CD14-positive monocyte (primary cell): ENCODE measurements around the gene SPATA6L. TPM values are rescaled to one million over a fixed set of nuclear protein-coding genes. Genes with fewer than 3 reads are reported as not detected.
A peak's percentile ranks its signal among the peaks of the same experiment; 100 is the strongest.

ENCODE experiments used
- DNase-seq, 3 donors: peaks; one replicate each; pipeline ENCODE4 v3.0.0-alpha.2; 2011 to 2022
- H2AFZ ChIP-seq: 2 replicates; pipeline ENCODE4 v1.6.0; 2012; ENCODE audit warnings: mild to moderate bottlenecking, low read depth, low read length, inconsistent platforms; ENCODE audit not compliant: insufficient read depth, poor library complexity, severe bottlenecking
- H3K27ac ChIP-seq, 2 donors: 1 replicate in 1 of 2; 2 replicates in 1 of 2; pipeline ENCODE4 v1.5.1; 2012 to 2013; ENCODE audit warnings: low read length in 2 of 2, control low read depth in 1 of 2, inconsistent platforms in 1 of 2, low read depth in 1 of 2, mild to moderate bottlenecking in 1 of 2
- H3K27me3 ChIP-seq, 2 donors: one replicate each; pipeline versions ENCODE4 v1.6.0 to v1.6.1; 2011 to 2013; ENCODE audit warnings: low read length in 2 of 2; ENCODE audit not compliant: control insufficient read depth in 2 of 2, insufficient read depth in 2 of 2
- H3K36me3 ChIP-seq, 2 donors: replicated peaks in 1 of 2; 1 replicate in 1 of 2; 2 replicates in 1 of 2; pipeline versions ENCODE4 v1.5.1 to v1.6.1; 2012 to 2013; ENCODE audit warnings: low read length in 2 of 2, control low read depth in 1 of 2, inconsistent platforms in 1 of 2, mild to moderate bottlenecking in 1 of 2; ENCODE audit not compliant: insufficient read depth in 2 of 2, control insufficient read depth in 1 of 2
- H3K4me1 ChIP-seq, 2 donors: 1 replicate in 1 of 2; 2 replicates in 1 of 2; pipeline versions ENCODE4 v1.5.1 to v1.6.1; 2012 to 2013; ENCODE audit warnings: low read length in 2 of 2, control low read depth in 1 of 2, inconsistent platforms in 1 of 2, mild to moderate bottlenecking in 1 of 2, moderate library complexity in 1 of 2; ENCODE audit not compliant: insufficient read depth in 2 of 2, control insufficient read depth in 1 of 2
- H3K4me2 ChIP-seq: replicated peaks from 2 replicates; pipeline ENCODE3; 2012; ENCODE audit warnings: low read length, moderate library complexity, mild to moderate bottlenecking; ENCODE audit not compliant: poor library complexity, severe bottlenecking; ENCODE audit errors: extremely low read depth
- H3K4me3 ChIP-seq, 3 experiments: fragments of 200-600 bp in 1 of 3; sonication (generic) in 1 of 3; replicated peaks in 1 of 3; 1 replicate in 2 of 3; 2 replicates in 1 of 3; pipeline ENCODE4 v1.5.1; 2011 to 2013; ENCODE audit warnings: low read length in 3 of 3, mild to moderate bottlenecking in 3 of 3, control low read depth in 2 of 3, low read depth in 2 of 3, inconsistent platforms in 1 of 3, moderate library complexity in 1 of 3
- H3K79me2 ChIP-seq: 2 replicates; pipeline ENCODE4 v1.6.0; 2012; ENCODE audit warnings: mild to moderate bottlenecking, control low read depth, inconsistent platforms, low read length, moderate library complexity; ENCODE audit not compliant: insufficient read depth
- H3K9ac ChIP-seq: 2 replicates; pipeline ENCODE4 v1.6.0; 2017; ENCODE audit warnings: low read length, mild to moderate bottlenecking; ENCODE audit not compliant: insufficient read depth, poor library complexity, severe bottlenecking
- H3K9me3 ChIP-seq, 2 donors: replicated peaks in 1 of 2; 1 replicate in 1 of 2; 2 replicates in 1 of 2; pipeline versions ENCODE4 v1.5.1 to v1.6.1; 2012 to 2013; ENCODE audit warnings: low read length in 2 of 2, control low read depth in 1 of 2; ENCODE audit not compliant: control insufficient read depth in 1 of 2, insufficient read depth in 1 of 2
- H4K20me1 ChIP-seq: 2 replicates; pipeline ENCODE4 v1.6.0; 2012; ENCODE audit warnings: mild to moderate bottlenecking, low read length, control low read depth, moderate library complexity; ENCODE audit not compliant: insufficient read depth
- H3K27ac Mint-ChIP-seq, 7 donors: one replicate each; pipeline ENCODE4 v1.8.0; 2020; ENCODE audit warnings: mild to moderate bottlenecking in 7 of 7, mixed read lengths in 7 of 7, moderate library complexity in 6 of 7, inconsistent platforms in 2 of 7
- H3K27me3 Mint-ChIP-seq, 3 donors: one replicate each; pipeline ENCODE4 v1.8.0; 2021 to 2022; ENCODE audit warnings: low read depth in 3 of 3, mild to moderate bottlenecking in 3 of 3, mixed read lengths in 3 of 3, moderate library complexity in 3 of 3, inconsistent platforms in 1 of 3
- H3K36me3 Mint-ChIP-seq, 2 donors: one replicate each; pipeline ENCODE4 v1.8.0; 2020; ENCODE audit warnings: mixed read lengths in 2 of 2, inconsistent platforms in 1 of 2, mild to moderate bottlenecking in 1 of 2
- H3K4me1 Mint-ChIP-seq: one replicate; pipeline ENCODE4 v1.8.0; 2020; ENCODE audit warnings: mild to moderate bottlenecking, mixed read lengths
- H3K4me3 Mint-ChIP-seq, 2 donors: one replicate each; pipeline ENCODE4 v1.8.0; 2020; ENCODE audit warnings: mild to moderate bottlenecking in 2 of 2, mixed read lengths in 2 of 2, moderate library complexity in 1 of 2
- H3K9me3 Mint-ChIP-seq, 7 donors: one replicate each; pipeline ENCODE4 v1.8.0; 2020 to 2022; ENCODE audit warnings: mixed read lengths in 7 of 7, mild to moderate bottlenecking in 6 of 7, moderate library complexity in 6 of 7, inconsistent platforms in 2 of 7
- WGBS: methylation state at CpG from one replicate; pipeline ENCODE4 v1.1.5; 2013; ENCODE audit warnings: missing lambda C conversion rate; ENCODE audit not compliant: insufficient coverage; 5-methylcytosine and 5-hydroxymethylcytosine counted together
- intact Hi-C, 2 donors: fragments of 100-400 bp; cut with micrococcal nuclease; formaldehyde crosslinking; loops; one replicate each; pipeline versions ENCODE4 v1.15.0 to v1.15.1; 2023
- polyA plus RNA-seq, 3 donors: library from polyadenylated mRNA; depleted of rRNA in 1 of 3; unstranded in 2 of 3; stranded (reverse) in 1 of 3; fragments of 300-500 nt in 2 of 3; fragments of >200 nt in 1 of 3; fragmentation: Illumina TruSeq in 2 of 3; gene quantifications; 1 replicate in 2 of 3; 2 replicates in 1 of 3; pipeline ENCODE4 v1.2.3, GENCODE V29; 2012 to 2021
- TF ChIP-seq, protein P1 (sequence below): fragments of 200-600 bp; IDR thresholded peaks from one replicate; pipeline ENCODE4 v1.8.0; 2022; ENCODE audit warnings: antibody characterized with exemption, mild to moderate bottlenecking

The SPATA6L gene
- polyA plus RNA-seq, 3 donors = not detected

DNA sequence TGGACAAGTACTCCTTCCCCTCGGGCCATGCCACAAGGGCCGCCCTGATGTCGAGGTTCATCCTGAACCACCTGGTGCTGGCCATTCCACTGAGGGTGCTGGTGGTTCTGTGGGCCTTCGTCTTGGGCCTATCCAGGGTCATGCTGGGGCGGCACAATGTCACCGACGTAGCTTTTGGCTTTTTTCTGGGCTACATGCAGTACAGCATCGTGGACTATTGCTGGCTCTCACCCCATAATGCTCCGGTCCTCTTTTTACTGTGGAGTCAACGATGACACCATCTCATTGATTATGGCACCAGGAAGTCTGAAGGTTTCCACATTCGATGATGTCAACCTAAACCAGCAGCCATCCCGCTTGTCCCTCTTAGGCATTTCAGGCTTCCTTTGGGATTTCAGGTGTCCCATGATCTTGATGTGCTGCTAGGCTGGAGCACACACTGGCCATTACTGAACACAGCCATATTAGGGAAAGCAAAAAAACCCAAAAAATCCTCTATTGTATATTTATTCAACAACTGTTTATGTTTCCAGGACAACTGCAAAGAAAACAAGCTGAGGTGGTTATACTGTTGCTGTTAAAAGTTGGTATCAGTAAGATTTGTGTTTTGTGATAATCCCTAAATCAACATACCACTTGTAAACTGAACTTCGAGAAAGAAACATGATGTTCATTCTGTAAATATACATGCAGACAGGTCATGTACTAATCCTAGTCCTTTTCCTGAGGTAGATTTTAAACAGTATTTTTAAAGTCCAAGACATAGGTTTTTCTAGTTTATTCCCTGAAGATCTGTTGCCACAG is 3.1 kb downstream of the SPATA6L start:
- TF ChIP-seq, protein P1, sequence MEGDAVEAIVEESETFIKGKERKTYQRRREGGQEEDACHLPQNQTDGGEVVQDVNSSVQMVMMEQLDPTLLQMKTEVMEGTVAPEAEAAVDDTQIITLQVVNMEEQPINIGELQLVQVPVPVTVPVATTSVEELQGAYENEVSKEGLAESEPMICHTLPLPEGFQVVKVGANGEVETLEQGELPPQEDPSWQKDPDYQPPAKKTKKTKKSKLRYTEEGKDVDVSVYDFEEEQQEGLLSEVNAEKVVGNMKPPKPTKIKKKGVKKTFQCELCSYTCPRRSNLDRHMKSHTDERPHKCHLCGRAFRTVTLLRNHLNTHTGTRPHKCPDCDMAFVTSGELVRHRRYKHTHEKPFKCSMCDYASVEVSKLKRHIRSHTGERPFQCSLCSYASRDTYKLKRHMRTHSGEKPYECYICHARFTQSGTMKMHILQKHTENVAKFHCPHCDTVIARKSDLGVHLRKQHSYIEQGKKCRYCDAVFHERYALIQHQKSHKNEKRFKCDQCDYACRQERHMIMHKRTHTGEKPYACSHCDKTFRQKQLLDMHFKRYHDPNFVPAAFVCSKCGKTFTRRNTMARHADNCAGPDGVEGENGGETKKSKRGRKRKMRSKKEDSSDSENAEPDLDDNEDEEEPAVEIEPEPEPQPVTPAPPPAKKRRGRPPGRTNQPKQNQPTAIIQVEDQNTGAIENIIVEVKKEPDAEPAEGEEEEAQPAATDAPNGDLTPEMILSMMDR = no peak
- peaks cover 12 to 14% of the 10 kb centered on the region in 2 donors for H3K27me3 ChIP-seq
- Mint-ChIP-seq H3K4me1 (peaks cover 51% of the 10 kb centered on the region), H3K27me3 (peaks cover 36 to 42% (median 39%) of the 10 kb centered on the region in 3 donors), H3K36me3 (no peaks in the 10 kb centered on the region), H3K4me3 (peak overlapping the region; percentile 88 to 95), H3K9me3 (peaks cover 0 to 4% (median 0%) of the 10 kb centered on the region in 7 donors), H3K27ac (peak overlapping the region in 4 of 7 donors; percentile 18 to 54 (median 40))
- peak overlapping the region; percentile 60 to 84 (median 73) for H3K4me3 ChIP-seq
- intact Hi-C loops = no loop called here
- H4K20me1 ChIP-seq = no peaks in the 10 kb centered on the region
- WGBS = 69% methylated on average over 11 of the region's 13 CpGs
- H2AFZ ChIP-seq = peak overlapping the region; percentile 97
- no peaks in the 10 kb centered on the region for H3K36me3 ChIP-seq
- H3K4me1 ChIP-seq = peaks cover 33 to 43% of the 10 kb centered on the region in 2 donors
- H3K79me2 ChIP-seq = peaks cover 11% of the 10 kb centered on the region
- no peaks in the 10 kb centered on the region for H3K9me3 ChIP-seq
- H3K9ac ChIP-seq = peak overlapping the region; percentile 81
- peak overlapping the region; percentile 87 for H3K4me2 ChIP-seq
- H3K27ac ChIP-seq = no peak overlapping the region
- peak in 1 of 3 donors; percentile 16 for DNase-seq

DNA sequence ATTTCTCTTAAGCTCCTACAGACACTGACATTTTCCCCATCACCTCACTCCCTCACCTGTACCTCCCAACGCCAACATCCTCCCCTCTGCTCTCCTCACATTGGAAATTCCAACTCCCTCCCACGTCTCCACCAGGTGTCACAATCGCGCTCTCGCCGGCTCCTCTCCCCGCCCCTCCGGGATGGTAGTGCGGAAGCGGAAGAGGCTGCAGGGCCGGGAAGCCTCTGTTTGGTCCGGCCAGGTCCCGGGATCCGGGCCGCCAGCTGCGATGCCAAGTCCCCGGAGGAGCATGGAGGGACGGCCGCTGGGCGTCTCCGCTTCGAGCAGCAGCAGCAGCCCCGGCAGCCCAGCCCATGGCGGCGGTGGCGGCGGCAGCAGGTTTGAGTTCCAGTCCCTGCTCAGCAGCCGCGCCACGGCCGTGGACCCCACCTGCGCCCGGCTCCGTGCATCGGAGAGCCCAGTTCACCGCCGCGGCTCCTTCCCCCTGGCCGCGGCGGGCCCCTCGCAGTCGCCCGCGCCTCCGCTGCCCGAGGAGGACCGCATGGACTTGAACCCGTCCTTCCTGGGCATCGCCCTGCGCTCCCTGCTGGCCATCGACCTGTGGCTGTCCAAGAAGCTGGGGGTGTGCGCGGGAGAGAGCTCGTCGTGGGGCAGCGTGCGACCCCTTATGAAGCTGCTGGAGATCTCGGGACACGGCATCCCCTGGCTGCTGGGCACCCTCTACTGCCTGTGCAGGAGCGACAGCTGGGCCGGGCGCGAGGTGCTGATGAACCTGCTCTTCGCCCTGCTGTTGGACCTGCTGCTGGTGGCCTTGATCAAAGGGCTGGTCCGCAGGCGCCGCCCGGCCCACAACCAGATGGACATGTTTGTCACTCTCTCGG is 3.9 kb downstream of the SPATA6L start, which contains the start of gene PLPP6:
Gene PLPP6, plus strand, starts transcription at position 187 of the 881 bp plus-strand sequence. Its CDS starts 82 bp downstream, at position 269.
- Histone ChIP-seq H4K20me1 (no peaks in the 10 kb centered on the region), H3K9ac (peak within 1 kb of the TSS; percentile 81), H3K9me3 (no peaks in the 10 kb centered on the region), H3K4me2 (peak within 1 kb of the TSS; percentile 87), H3K27me3 (peaks cover 5 to 7% of the 10 kb centered on the region in 2 donors), H3K4me1 (peaks cover 33 to 43% of the 10 kb centered on the region in 2 donors), H3K79me2 (peaks cover 11% of the 10 kb centered on the region), H3K27ac (peak within 1 kb of the TSS in 1 of 2 donors; percentile 76), H2AFZ (peak within 1 kb of the TSS; percentile 97), H3K36me3 (no peaks in the 10 kb centered on the region), H3K4me3 (peak within 1 kb of the TSS; percentile 60 to 84 (median 73))
- Mint-ChIP-seq H3K4me1 (peaks cover 51% of the 10 kb centered on the region), H3K27ac (peak within 1 kb of the TSS in 6 of 7 donors; percentile 18 to 87 (median 48)), H3K36me3 (no peaks in the 10 kb centered on the region), H3K4me3 (peak within 1 kb of the TSS; percentile 88 to 95), H3K27me3 (peaks cover 35 to 41% (median 35%) of the 10 kb centered on the region in 3 donors), H3K9me3 (peaks cover 0 to 4% (median 0%) of the 10 kb centered on the region in 7 donors)
- peak; percentile 59 to 85 (median 76) for DNase-seq
- 2% methylated on average over 70 of the region's 70 CpGs for WGBS
- TF ChIP-seq, protein P1 = peak; percentile 50
- intact Hi-C loops = no loop called here
